WTC11 (cell line): ENCODE results near the gene DGKH. TPM values are rescaled to one million over a fixed set of nuclear protein-coding genes. Genes with fewer than 3 reads are reported as not detected.

Experiments used
- ATAC-seq: fragments of 200-7000 bp; cut with Tn5 transposase; 2 replicates; pipeline ENCODE4 v1.10.0; 2021; ENCODE audit warnings: mild to moderate bottlenecking, moderate library complexity
- CTCF ChIA-PET: fragments of 300-600 bp; sonication (Branson Sonifier 250); formaldehyde crosslinking; loops from one replicate; lab custom pipeline; 2021; ENCODE audit warnings: antibody characterized with exemption; lab: Charles Lee
- POLR2A ChIA-PET: fragments of 350-600 bp; sonication (Branson Sonifier 250); formaldehyde crosslinking; loops from one replicate; lab custom pipeline; 2021; ENCODE audit warnings: antibody characterized with exemption; lab: Charles Lee
- DNase-seq: peaks from one replicate; pipeline ENCODE4 v3.0.0; 2021; ENCODE audit warnings: low spot score
- H3K27ac Mint-ChIP-seq: 2 replicates; pipeline ENCODE4 v1.8.0; 2021; ENCODE audit warnings: mixed read lengths
- H3K27me3 Mint-ChIP-seq: 2 replicates; pipeline ENCODE4 v1.8.0; 2021; ENCODE audit warnings: low read depth, mild to moderate bottlenecking, moderate library complexity, mixed read lengths
- H3K36me3 Mint-ChIP-seq: 2 replicates; pipeline ENCODE4 v1.8.0; 2021; ENCODE audit warnings: mixed read lengths
- H3K4me1 Mint-ChIP-seq: 2 replicates; pipeline ENCODE4 v1.8.0; 2022; ENCODE audit warnings: mixed read lengths
- H3K4me3 Mint-ChIP-seq: 2 replicates; pipeline ENCODE4 v1.8.0; 2021; ENCODE audit warnings: mild to moderate bottlenecking, moderate library complexity, mixed read lengths
- H3K9me3 Mint-ChIP-seq: 2 replicates; pipeline ENCODE4 v1.8.0; 2021; ENCODE audit warnings: mixed read lengths
- ATF1 ChIP-seq: sonication (generic); formaldehyde crosslinking; IDR thresholded peaks from 2 replicates; pipeline ENCODE4 v1.8.1; 2023; ENCODE audit warnings: mild to moderate bottlenecking, moderate library complexity, missing genetic modification reagents
- CDX4 ChIP-seq: fragments of 250-450 bp; sonication (Bioruptor Pico); IDR thresholded peaks from 2 replicates; pipeline ENCODE4 v1.9.0; 2021; ENCODE audit warnings: moderate library complexity, mild to moderate bottlenecking, inconsistent platforms, borderline replicate concordance
- E2F4 ChIP-seq: sonication (generic); formaldehyde crosslinking; IDR thresholded peaks from 2 replicates; pipeline ENCODE4 v1.8.1; 2022; ENCODE audit warnings: low read depth, mild to moderate bottlenecking, moderate library complexity, missing genetic modification reagents, borderline replicate concordance
- FOXJ3 ChIP-seq: sonication (generic); formaldehyde crosslinking; IDR thresholded peaks from 2 replicates; pipeline ENCODE4 v1.9.0; 2021; ENCODE audit warnings: missing genetic modification reagents, mild to moderate bottlenecking, borderline replicate concordance
- FOXP1 ChIP-seq: sonication (generic); formaldehyde crosslinking; IDR thresholded peaks from 2 replicates; pipeline ENCODE4 v1.8.0; 2022; ENCODE audit warnings: missing genetic modification reagents, mild to moderate bottlenecking, moderate library complexity, borderline replicate concordance
- MYBL2 ChIP-seq: sonication (generic); formaldehyde crosslinking; IDR thresholded peaks from 2 replicates; pipeline ENCODE4 v1.8.1; 2023; ENCODE audit warnings: mild to moderate bottlenecking, moderate library complexity, missing genetic modification reagents
- NFATC4 ChIP-seq: fragments of 250-450 bp; sonication (Bioruptor Pico); IDR thresholded peaks from 2 replicates; pipeline ENCODE4 v1.9.0; 2021; ENCODE audit warnings: mild to moderate bottlenecking
- NFE2L1 ChIP-seq: sonication (generic); formaldehyde crosslinking; IDR thresholded peaks from 2 replicates; pipeline ENCODE4 v1.8.1; 2023; ENCODE audit warnings: missing genetic modification reagents
- NR1H2 ChIP-seq: sonication (generic); formaldehyde crosslinking; IDR thresholded peaks from 2 replicates; pipeline ENCODE4 v1.9.0; 2021; ENCODE audit warnings: mild to moderate bottlenecking, moderate library complexity, missing genetic modification reagents
- RORB ChIP-seq: fragments of 250-450 bp; sonication (Bioruptor Pico); IDR thresholded peaks from 2 replicates; pipeline ENCODE4 v1.9.0; 2021; ENCODE audit warnings: mild to moderate bottlenecking
- SMAD4 ChIP-seq: sonication (generic); formaldehyde crosslinking; IDR thresholded peaks from 2 replicates; pipeline ENCODE4 v1.8.0; 2022; ENCODE audit warnings: mild to moderate bottlenecking, missing genetic modification reagents
- ZNF317 ChIP-seq: sonication (generic); formaldehyde crosslinking; IDR thresholded peaks from 2 replicates; pipeline ENCODE4 v1.8.1; 2023; ENCODE audit warnings: low read depth, mild to moderate bottlenecking, moderate library complexity, missing genetic modification reagents, borderline replicate concordance
- ZNF671 ChIP-seq: fragments of 250-450 bp; sonication (Bioruptor Pico); IDR thresholded peaks from 2 replicates; pipeline ENCODE4 v1.8.0; 2021; ENCODE audit warnings: mild to moderate bottlenecking
- total RNA-seq: library from RNA; stranded (reverse); gene quantifications from 3 replicates; pipeline ENCODE4 v1.2.3, GENCODE V29; 2021
- TF ChIP-seq, protein P1 (sequence below): sonication (generic); formaldehyde crosslinking; IDR thresholded peaks from 2 replicates; pipeline ENCODE4 v1.8.1; 2023; ENCODE audit warnings: mild to moderate bottlenecking, missing genetic modification reagents, moderate library complexity
- TF ChIP-seq, protein P2 (sequence below): fragments of 250-450 bp; sonication (Bioruptor Pico); IDR thresholded peaks from 2 replicates; pipeline ENCODE4 v1.9.0; 2021; ENCODE audit warnings: mild to moderate bottlenecking
- TF ChIP-seq, protein P3 (sequence below): fragments of 200-600 bp; IDR thresholded peaks from 2 replicates; pipeline ENCODE4 v1.8.0; 2022; ENCODE audit warnings: antibody characterized with exemption
- TF ChIP-seq, protein P4 (sequence below): fragments of 250-450 bp; sonication (Bioruptor Pico); IDR thresholded peaks from 2 replicates; pipeline ENCODE4 v1.8.0; 2021; ENCODE audit warnings: mild to moderate bottlenecking

Gene DGKH
- total RNA-seq, 1 experiment from 2014 or later: 7.6 TPM

- H3K36me3 Mint-ChIP-seq: no peaks in the 10 kb centered on the region
- no peak overlapping the region for H3K4me3 Mint-ChIP-seq
- CTCF ChIA-PET: no interaction called here
- H3K4me1 Mint-ChIP-seq: peaks cover 33% of the 10 kb centered on the region
- no peak overlapping the region for H3K27ac Mint-ChIP-seq
- TF ChIP-seq, protein P1, sequence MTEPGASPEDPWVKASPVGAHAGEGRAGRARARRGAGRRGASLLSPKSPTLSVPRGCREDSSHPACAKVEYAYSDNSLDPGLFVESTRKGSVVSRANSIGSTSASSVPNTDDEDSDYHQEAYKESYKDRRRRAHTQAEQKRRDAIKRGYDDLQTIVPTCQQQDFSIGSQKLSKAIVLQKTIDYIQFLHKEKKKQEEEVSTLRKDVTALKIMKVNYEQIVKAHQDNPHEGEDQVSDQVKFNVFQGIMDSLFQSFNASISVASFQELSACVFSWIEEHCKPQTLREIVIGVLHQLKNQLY: no peak
- TF ChIP-seq RORB (no peak), NR1H2 (CRISPR knock-in tag) (no peak), SMAD4 (CRISPR knock-in tag) (no peak), CDX4 (no peak), FOXP1 (CRISPR knock-in tag) (no peak), ZNF671 (CRISPR knock-in tag) (no peak), NFE2L1 (CRISPR knock-in tag) (no peak), NFATC4 (no peak)
- TF ChIP-seq, protein P2, sequence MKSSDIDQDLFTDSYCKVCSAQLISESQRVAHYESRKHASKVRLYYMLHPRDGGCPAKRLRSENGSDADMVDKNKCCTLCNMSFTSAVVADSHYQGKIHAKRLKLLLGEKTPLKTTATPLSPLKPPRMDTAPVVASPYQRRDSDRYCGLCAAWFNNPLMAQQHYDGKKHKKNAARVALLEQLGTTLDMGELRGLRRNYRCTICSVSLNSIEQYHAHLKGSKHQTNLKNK: no peak
- TF ChIP-seq, all 79 proteins: peak for 0
- DNase-seq (no peak), ATAC-seq (no peak)
- no peaks in the 10 kb centered on the region for H3K9me3 Mint-ChIP-seq
- peaks cover 71% of the 10 kb centered on the region for H3K27me3 Mint-ChIP-seq
- POLR2A ChIA-PET: no interaction called here
Measured at GRCh38 chr13:42043676-42044075, 4.8 kb upstream of the DGKH start.

DNA sequence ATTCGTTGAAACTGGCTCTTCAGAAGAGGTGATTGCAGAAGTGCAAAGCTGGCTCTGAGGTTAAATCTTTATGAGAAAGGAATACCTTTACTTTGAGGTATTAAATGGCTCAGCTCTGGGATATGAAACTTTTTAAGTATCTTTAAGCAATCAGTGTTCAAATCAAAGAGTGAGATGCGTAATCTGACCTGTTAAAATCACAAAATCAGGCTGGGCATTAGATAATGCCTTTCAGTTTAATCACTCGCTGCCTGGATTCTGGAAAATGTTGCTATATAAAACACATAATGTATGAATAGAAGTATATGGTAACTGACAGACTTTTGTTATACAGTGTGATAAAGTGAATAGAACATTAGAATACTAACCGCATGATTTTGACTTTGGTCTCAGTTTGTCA, 2.0 kb upstream of the DGKH start:
- ATAC-seq: no peak
- ChIA-PET CTCF (interaction anchor here (0.5 to 1.2 kb wide), 2 partner anchors 139 to 188 kb away, joined by 3 read pairs; no protein-coding TSS in a partner anchor), POLR2A (no interaction called here)
- no peak for DNase-seq
- TF ChIP-seq MYBL2 (no peak), ZNF317 (no peak), E2F4 (CRISPR knock-in tag) (no peak), ATF1 (no peak), FOXJ3 (no peak)
- TF ChIP-seq, protein P3, sequence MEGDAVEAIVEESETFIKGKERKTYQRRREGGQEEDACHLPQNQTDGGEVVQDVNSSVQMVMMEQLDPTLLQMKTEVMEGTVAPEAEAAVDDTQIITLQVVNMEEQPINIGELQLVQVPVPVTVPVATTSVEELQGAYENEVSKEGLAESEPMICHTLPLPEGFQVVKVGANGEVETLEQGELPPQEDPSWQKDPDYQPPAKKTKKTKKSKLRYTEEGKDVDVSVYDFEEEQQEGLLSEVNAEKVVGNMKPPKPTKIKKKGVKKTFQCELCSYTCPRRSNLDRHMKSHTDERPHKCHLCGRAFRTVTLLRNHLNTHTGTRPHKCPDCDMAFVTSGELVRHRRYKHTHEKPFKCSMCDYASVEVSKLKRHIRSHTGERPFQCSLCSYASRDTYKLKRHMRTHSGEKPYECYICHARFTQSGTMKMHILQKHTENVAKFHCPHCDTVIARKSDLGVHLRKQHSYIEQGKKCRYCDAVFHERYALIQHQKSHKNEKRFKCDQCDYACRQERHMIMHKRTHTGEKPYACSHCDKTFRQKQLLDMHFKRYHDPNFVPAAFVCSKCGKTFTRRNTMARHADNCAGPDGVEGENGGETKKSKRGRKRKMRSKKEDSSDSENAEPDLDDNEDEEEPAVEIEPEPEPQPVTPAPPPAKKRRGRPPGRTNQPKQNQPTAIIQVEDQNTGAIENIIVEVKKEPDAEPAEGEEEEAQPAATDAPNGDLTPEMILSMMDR: no peak
- TF ChIP-seq, protein P4, sequence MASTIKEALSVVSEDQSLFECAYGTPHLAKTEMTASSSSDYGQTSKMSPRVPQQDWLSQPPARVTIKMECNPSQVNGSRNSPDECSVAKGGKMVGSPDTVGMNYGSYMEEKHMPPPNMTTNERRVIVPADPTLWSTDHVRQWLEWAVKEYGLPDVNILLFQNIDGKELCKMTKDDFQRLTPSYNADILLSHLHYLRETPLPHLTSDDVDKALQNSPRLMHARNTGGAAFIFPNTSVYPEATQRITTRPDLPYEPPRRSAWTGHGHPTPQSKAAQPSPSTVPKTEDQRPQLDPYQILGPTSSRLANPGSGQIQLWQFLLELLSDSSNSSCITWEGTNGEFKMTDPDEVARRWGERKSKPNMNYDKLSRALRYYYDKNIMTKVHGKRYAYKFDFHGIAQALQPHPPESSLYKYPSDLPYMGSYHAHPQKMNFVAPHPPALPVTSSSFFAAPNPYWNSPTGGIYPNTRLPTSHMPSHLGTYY (CRISPR knock-in tag): no peak
- Mint-ChIP-seq H3K27ac (no peak overlapping the region), H3K36me3 (no peaks in the 10 kb centered on the region), H3K27me3 (peaks cover 60% of the 10 kb centered on the region), H3K4me3 (no peak overlapping the region), H3K9me3 (no peaks in the 10 kb centered on the region), H3K4me1 (peaks cover 26% of the 10 kb centered on the region)
